GM18499 (cell line): Measurements from ENCODE around the gene AIG1.
A peak's percentile ranks its signal among the peaks of the same experiment; 100 is the strongest.
"Not testable (repeated sequence)": the region's sequence is repeated elsewhere in the genome, so short reads cannot be mapped to it uniquely, and the experiment has no call there.

Source experiments
- ATAC-seq: cut with Tn5 transposase; IDR thresholded peaks from one replicate; pipeline ENCODE4 v1.9.1; 2021; ENCODE audit warnings: moderate number of reproducible peaks; ENCODE audit not compliant: insufficient read depth, unreplicated experiment

AIG1 gene

DNA sequence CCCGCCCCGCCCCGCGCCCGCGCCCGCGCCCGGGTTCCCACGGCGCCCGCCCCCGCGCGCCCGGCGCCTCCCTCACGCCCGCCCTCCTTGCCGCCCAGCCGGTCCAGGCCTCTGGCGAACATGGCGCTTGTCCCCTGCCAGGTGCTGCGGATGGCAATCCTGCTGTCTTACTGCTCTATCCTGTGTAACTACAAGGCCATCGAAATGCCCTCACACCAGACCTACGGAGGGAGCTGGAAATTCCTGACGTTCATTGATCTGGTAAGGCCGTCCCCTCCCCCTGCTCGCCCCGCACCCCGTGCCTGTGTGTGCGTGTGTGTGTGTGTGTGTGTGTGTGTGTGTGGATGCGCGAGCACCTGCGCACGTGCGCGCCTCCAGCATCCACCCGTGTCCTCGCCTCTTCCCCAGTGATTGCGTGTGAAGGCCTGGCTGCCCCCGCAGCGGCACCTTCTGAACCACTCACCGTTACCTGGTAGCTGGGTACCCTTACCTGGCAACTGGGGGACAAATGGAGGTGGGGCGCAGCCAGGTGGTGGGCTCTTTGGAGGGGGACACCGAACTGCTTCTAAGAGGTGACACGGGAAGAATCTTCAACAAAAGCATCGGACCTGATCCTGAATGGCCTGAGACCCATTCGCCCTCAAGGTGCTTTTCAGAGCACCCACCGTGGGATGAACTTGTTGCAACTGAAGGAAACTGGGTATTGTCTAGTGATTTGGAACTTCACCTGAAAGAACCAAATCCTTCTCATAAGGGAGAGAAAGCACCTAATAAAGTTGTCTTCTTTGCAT, at the start of gene AIG1:
Gene AIG1 (plus strand): TSS at position 84 of the 791 bp plus-strand sequence. CDS start 37 bp downstream, at position 121.
- ATAC-seq, result peak; percentile 33

DNA sequence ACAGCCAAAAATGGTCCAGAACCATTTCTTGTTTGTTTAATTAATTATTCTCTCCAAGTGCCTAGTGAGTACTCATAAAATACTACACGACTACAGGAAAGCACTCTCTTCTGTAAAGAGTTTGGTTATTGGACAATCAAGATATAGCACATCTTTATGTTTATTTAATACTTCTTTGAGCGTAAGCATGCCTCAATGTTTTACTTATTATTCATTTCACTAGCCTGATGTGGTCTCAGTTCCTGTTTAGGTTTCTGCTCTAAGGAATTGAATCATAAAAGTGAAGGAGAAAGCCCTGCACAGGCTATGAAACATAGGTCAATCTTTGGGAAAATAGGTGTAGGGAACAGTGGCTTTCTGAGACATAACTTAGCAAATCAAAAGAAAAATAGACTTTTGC, 45.9 kb upstream of the AIG1 start:
- ATAC-seq, result no peak

DNA sequence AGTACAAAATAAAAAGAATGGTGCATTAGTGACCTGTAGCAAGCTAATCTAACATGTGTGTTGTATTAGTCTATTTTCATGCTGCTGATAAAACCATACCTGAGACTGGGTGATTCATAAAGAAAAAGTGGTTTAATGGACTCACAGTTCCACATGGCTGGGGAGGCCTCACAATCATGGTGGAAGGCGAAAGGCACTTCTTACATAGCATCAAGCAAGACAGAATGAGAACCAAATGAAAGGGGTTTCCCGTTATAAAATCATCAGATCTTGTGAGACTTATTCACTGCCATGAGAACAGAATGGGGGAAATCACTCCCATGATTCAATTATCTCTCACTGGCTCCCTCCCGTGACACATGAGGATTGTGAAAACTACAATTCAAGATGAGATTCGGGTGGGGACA, 45.4 kb upstream of the AIG1 start:
- ATAC-seq, result no peak

DNA sequence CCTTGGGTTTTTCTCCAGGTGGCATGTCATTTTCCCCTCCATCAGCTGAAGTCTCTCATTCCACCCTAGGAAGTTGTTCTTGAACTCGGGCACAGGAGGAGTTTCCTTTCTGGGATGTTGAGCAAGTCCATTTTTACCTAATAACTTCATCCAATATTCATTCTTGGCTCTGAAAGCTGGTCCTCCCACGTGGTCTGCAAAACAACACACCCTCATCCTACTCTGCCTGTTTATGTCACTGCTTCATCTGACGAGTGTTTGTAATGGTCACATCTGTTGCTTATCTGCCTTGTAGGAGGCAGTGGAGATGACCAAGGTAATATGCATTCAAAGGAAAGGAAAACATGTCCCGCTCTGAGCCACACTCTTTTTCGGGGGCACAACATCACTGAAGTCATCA, 41.7 kb upstream of the AIG1 start:
- no peak for ATAC-seq

DNA sequence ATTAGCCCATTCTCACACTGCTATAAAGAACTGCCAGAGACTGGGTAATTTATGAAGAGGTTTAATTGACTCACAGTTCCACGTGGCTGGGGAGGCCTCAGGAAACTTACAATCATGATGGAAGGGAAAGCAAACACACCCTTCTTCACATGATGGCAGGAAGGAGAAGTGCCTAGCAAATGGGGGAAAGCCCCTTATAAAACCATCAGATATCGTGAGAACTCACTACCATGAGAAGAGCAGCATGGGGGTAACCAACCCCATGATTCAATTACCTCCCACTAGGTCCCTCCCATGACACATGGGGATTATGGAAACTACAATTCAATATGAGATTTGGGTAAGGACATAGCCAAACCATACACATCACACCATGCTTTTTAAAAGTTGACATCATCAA, 39.8 kb upstream of the AIG1 start:
- ATAC-seq, result not testable (repeated sequence)

- ATAC-seq, result no peak
Measured at GRCh38 chr6:143021543-143021942, 39.1 kb upstream of the AIG1 start.

DNA sequence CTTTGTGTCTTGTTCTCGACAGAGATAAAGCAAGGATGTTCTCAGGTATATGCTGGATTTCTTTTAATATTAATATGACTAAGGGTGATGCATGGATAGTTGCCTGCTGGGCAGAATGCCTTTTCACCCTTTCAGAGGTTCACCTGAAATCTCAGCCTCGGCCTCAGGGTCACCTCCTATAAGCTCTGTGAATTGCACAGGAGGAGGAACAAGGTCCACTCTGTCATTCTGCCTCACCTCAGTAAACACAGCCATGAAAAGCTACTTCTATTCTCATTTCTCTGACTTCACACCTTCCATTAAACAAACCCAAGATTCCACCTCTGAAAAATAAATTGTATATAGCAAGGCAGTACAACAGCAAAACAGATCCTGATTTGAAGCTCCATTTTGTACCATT, 38.1 kb upstream of the AIG1 start:
- ATAC-seq, result no peak

GRCh38 chr6:143023695-143024094, 37.0 kb upstream of the AIG1 start:
- ATAC-seq, result no peak

- ATAC-seq, result no peak
Measured at GRCh38 chr6:143024977-143025376, 35.7 kb upstream of the AIG1 start.

DNA sequence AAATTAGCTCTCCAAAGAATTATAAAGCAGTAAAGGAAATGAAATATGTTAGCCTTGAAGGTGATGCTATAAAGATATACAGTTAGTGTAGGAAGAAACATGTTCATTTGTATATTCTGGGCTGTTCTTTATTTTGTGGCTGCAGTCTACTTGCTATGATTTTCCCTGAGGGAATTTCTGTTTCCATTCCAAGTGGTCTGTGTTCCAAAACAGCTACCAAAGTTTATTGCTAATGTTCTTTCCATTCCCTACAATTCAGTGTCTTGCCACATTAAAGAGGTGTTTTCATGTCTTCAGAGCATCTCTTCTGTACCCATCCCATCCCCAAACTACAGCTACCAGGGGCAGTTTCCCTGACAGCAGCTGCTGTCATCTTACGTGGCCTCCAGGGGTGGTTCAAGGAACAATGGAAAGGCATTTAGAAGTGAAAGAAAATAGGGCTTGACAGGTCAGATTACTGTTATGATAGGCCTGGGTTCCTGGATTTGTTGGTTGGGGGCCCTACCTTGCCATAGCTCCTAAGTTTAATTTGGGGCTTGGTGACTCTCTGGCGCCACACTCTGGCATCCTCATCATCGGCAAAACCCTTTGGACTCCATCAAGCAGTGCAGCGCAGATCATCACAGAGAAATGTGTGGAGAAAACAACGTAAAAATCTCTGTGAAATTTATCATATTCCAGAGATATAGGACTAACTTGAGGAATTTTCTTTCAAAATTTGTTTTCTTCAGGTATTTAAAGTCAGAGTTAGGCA, 33.8 kb upstream of the AIG1 start:
- ATAC-seq, result no peak

DNA sequence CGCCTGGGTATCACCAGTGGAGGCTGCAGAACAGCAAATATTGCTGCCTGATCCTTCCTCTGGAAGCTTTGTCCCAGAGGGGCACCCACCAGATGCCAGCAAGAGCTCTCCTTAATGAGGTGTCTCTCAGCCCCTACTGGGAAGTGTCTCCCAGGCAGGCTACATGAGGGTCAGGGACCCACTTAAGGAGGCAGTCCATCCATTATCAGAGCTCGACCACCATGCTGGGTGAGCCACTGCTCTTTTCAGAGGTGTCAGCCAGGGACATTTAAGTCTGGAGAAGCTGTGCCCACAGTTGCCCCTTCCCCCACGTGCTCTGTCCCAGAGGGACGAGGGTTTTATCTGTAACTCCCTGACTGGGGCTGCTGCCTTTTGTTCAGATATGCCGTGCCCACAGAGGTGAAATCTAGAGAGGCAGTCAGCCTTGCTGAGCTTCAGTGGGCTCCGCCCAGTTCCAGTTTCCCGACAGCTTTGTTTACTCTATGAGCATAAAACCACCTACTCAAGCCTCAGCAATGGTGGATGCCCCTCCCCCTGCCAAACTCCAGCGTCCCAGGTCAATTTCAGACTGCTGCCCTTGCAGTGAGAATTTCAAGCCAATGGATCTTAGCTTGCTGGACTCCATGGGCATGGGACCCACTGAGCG, 25.9 kb upstream of the AIG1 start:
- ATAC-seq, result no peak

GRCh38 chr6:143037470-143037869, 23.2 kb upstream of the AIG1 start:
- ATAC-seq, result no peak

DNA sequence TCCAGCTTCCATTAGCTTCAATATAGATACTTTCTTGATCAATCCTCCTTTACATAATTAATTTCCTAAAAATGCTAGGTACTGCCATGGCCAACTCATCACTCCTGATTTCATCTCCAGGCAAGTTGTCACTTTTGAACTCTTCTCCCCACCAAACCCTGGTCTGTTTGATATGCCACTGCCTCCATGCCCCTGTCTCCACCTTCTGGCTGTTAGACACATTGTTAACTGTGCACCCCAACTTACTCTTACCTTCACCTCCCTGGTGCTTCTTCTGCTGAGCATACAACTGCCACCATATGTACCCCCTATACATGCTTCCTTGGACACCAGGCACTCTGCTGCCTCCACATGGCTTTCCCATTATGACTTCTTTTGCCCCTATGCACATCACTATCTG, 21.9 kb upstream of the AIG1 start:
- ATAC-seq, result no peak

- no peak for ATAC-seq
Measured at GRCh38 chr6:143039548-143039947, 21.1 kb upstream of the AIG1 start.

- no peak for ATAC-seq
Measured at GRCh38 chr6:143040018-143040417, 20.7 kb upstream of the AIG1 start.

DNA sequence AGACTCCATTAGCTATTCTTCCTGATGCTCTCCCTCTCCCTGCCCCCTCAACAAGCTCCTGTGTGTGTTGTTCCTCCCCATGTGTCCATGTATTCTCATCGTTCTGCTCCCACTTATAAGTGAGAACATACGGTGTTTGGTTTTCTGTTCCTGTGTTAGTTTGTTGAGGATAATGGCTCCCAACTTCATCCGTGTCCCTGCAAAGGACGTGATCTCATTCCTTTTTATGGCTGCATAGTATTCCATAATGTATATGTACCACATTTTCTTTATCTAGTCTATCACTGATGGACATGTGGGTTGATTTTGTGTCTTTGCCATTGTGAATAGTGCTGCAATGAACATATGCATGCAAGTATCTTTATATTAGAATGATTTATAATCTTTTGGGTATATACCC, 16.3 kb upstream of the AIG1 start:
- not testable (repeated sequence) for ATAC-seq

DNA sequence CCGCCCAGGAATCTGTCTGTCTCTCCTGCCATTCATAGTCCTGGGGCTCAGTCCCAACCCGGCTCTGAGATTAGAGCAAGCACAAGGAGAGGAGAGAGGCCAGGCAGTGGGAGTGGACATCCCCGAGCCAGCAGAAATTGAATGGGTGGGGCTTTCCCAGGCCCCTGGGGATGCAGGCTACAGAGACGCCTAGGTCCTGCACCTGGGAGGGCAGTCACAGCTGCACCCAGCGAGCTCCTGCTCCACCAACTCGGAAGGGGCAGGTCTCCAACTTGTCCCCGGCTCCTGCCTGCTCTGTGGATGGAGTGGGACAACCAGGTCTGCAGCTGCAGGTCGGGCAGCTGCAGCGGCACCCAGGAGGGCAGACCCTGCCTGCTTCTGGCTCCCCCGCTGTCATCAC, 11.1 kb upstream of the AIG1 start:
- ATAC-seq, result no peak

GRCh38 chr6:143050509-143050908, 10.2 kb upstream of the AIG1 start:
- no peak for ATAC-seq

- ATAC-seq, result no peak
Measured at GRCh38 chr6:143052282-143052681, 8.4 kb upstream of the AIG1 start.

- no peak for ATAC-seq
Measured at GRCh38 chr6:143053856-143054255, 6.8 kb upstream of the AIG1 start.

DNA sequence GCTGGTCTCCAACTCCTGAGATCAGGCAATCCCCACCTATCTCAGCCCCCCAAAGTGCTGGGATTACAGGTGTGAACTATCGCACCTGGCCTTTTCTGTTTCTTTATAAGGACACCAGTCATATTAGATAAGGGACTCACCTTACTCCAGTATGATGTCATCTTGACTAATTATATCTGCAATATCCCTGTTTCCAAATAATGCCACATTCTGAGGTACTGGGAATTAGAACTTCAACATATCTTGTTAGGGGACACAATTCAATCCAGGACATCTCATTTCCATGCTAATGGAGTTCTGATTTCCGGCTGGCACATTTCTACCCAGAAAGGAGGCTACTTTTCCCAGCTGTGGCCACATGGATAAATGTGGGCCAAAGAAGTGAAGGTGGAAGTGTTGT, 6.4 kb upstream of the AIG1 start:
- no peak for ATAC-seq
